Bronchial epithelial cell (primary cell): Measurements from ENCODE around the gene TACO1. TPM values are rescaled to one million over a fixed set of nuclear protein-coding genes. Genes with fewer than 3 reads are reported as not detected.
A peak's percentile ranks its signal among the peaks of the same experiment; 100 is the strongest.

ENCODE experiments used
- DNase-seq: peaks from one replicate; pipeline ENCODE4 v3.0.0-alpha.2; 2010; ENCODE audit warnings: low read depth
- FAIRE-seq: peaks from 2 replicates; lab custom pipeline; 2011; peaks lifted over from hg19 to GRCh38; lab: Jason Lieb, UNC
- H3K27me3 ChIP-seq: 2 replicates; pipeline ENCODE4 v1.5.1; 2011; ENCODE audit warnings: low read length; ENCODE audit not compliant: control insufficient read depth, insufficient read depth
- H3K36me3 ChIP-seq: 2 replicates; pipeline ENCODE4 v1.5.1; 2011; ENCODE audit warnings: low read length; ENCODE audit not compliant: control insufficient read depth, insufficient read depth
- H3K4me3 ChIP-seq: 2 replicates; pipeline ENCODE4 v1.5.1; 2011; ENCODE audit warnings: mild to moderate bottlenecking, low read depth, low read length, control low read depth
- total RNA-seq: library from RNA; depleted of rRNA; stranded (reverse); fragments of >200 nt; gene quantifications from 2 replicates; pipeline ENCODE4 v1.2.1, GENCODE V29; 2014
- TF ChIP-seq, protein P1 (sequence below): IDR thresholded peaks from 2 replicates; pipeline ENCODE4 v1.5.1; 2011; ENCODE audit warnings: mild to moderate bottlenecking, moderate library complexity, low read length, control low read depth, inconsistent platforms; ENCODE audit not compliant: insufficient read depth, severe bottlenecking

TACO1 gene
- total RNA-seq, 1 donor from 2014 or later, result 11.6 TPM

DNA sequence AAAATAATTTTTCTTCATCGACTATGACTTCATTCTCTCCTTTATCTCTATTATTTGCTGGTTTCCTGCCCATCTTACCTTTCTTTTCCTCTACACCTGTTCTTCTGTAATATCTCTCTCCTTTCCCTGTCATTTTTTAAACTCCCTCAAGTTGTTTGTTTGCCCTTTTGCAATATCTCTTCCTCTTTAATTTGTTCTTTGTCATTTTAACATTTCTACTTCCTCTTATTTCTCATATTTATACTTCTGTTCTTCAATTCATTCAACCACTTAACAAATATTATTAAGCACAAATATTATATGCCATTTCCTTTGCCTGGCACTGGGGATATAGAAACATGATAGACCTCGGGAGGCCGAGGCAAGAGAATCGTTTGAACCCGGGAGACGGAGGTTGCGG lies 44.2 kb downstream of the TACO1 start:
- FAIRE-seq, result no peak

DNA sequence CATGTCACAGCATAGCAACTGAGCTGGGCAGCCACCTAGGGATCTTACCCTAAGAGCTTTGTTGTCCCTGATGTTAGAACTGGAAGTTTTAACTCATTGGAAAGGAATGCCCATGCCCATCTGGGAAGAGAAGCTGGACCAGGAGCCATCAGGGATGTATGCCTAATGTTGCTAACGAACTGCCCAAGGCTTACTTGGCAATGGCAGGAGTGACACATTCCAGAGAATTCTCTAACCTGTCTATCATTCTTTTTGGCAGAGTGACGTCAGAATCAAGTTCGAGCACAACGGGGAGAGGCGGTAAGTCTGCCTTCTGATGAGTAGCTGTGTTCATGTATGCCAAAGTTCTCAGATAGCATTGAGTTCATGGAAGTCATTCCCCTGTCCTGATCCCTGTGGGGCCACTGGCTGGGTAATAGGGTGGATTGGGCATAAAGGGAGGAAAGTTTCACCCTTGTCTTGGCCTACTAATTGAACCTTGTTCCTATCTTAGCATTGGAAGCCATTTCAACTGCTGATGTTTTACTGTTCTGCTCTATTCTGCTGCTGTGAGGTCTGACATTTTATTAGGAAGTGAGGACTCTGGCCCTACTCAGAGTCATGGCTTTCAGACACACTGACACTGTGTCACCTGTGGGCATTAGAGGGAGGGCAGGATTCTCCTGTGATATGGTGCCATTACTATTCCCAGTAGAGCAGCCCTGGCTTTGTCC lies 45.2 kb downstream of the TACO1 start:
- Histone ChIP-seq H3K4me3 (no peak overlapping the region), H3K36me3 (no peaks in the 10 kb centered on the region), H3K27me3 (no peaks in the 10 kb centered on the region)
- peak; percentile 87 for DNase-seq
- TF ChIP-seq, protein P1, sequence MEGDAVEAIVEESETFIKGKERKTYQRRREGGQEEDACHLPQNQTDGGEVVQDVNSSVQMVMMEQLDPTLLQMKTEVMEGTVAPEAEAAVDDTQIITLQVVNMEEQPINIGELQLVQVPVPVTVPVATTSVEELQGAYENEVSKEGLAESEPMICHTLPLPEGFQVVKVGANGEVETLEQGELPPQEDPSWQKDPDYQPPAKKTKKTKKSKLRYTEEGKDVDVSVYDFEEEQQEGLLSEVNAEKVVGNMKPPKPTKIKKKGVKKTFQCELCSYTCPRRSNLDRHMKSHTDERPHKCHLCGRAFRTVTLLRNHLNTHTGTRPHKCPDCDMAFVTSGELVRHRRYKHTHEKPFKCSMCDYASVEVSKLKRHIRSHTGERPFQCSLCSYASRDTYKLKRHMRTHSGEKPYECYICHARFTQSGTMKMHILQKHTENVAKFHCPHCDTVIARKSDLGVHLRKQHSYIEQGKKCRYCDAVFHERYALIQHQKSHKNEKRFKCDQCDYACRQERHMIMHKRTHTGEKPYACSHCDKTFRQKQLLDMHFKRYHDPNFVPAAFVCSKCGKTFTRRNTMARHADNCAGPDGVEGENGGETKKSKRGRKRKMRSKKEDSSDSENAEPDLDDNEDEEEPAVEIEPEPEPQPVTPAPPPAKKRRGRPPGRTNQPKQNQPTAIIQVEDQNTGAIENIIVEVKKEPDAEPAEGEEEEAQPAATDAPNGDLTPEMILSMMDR, result no peak
- FAIRE-seq, result peak; percentile 83

More for the DNA sequence above, 44.2 kb downstream of the TACO1 start:
- TF ChIP-seq, protein P1, result no peak
- H3K4me3 ChIP-seq, result no peak overlapping the region
- H3K36me3 ChIP-seq, result no peaks in the 10 kb centered on the region
- DNase-seq, result no peak
- no peaks in the 10 kb centered on the region for H3K27me3 ChIP-seq

DNA sequence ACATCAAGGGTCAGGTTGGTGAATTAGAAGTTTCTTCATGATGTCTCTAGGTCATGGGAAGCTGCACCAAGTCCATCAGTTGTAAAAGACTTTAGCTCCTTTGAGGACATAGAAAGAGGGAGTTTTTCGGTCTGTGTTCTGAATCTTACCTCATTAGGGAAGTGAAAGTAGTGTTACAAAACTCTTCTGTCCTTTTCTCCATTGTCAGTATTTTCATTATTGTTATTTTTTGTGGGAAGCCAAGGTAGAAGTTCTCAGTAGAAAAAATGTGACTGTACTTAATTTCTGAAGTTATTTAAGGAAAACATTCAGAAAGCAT lies 45.8 kb downstream of the TACO1 start:
- no peak for DNase-seq
- H3K27me3 ChIP-seq, result no peaks in the 10 kb centered on the region
- no peak overlapping the region for H3K4me3 ChIP-seq
- FAIRE-seq, result no peak
- TF ChIP-seq, protein P1, result no peak
- H3K36me3 ChIP-seq, result no peaks in the 10 kb centered on the region

DNA sequence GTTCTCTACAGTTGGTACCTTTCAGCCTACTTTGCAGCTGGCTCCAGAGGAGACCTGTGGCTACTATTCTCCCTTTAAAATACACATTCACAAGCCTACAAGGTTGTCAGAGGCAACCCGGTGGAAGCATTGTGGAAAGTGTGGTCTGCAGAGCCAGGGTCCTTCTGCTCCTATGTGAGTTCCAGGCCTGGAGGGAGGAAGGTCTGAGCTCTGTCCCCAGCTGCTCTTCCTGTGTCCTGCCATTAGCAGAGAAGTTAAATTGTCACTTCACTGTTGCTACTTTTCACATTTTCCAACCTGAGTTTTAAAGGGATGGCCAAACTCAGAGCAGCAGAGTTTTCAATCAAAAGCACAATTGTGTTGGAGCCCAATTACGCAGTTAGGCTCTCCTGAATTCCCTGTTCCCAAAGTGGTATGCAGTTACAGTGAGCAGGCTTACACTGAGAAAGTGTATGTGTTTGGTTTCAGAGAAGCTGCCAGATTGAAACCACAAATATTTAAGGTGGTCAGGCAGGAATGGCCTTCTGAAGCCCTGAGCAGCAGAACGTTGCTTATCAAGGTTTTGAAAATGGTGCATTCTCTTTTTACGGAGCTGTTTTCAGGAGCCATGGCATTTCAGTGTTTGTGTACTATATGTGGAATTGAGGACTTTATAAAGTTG lies 46.5 kb downstream of the TACO1 start:
- FAIRE-seq (no peak), DNase-seq (peak; percentile 40)
- Histone ChIP-seq H3K27me3 (no peaks in the 10 kb centered on the region), H3K36me3 (no peaks in the 10 kb centered on the region), H3K4me3 (no peak overlapping the region)
- TF ChIP-seq, protein P1, result no peak

DNA sequence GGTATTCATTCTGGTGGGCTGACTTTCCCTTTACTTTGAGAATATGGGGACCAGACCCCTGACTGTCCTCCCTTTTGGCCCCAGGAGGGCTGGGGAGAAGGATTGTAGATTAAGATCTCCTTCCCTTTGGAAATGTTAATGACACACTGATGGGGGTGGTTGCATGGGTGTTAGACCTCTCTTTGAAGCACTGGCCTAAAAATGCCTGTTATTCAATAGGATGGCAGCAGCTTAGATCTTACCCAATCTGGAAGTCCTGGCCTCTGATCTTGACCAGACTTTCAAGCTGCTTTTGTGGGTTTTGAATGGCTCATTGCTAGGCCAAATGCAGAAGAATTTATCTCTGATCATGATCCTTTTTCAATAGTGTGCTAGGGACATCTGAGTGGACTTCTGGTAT lies 47.2 kb downstream of the TACO1 start:
- H3K27me3 ChIP-seq, result no peaks in the 10 kb centered on the region
- FAIRE-seq (no peak), DNase-seq (no peak)
- TF ChIP-seq, protein P1, result no peak
- H3K4me3 ChIP-seq, result no peak overlapping the region
- H3K36me3 ChIP-seq, result no peaks in the 10 kb centered on the region
